Neural cell (in vitro differentiated cells): Measurements from ENCODE around the gene ARHGAP24. TPM values are rescaled to one million over a fixed set of nuclear protein-coding genes. Genes with fewer than 3 reads are reported as not detected.

Experiments used
- H2AFZ ChIP-seq: fragments of 200-600, 300-800 bp; sonication (generic), shearing (Covaris generic); 2 replicates; pipeline ENCODE4 v1.6.0; 2014; ENCODE audit warnings: low read depth, mild to moderate bottlenecking, antibody characterized with exemption, low read length, moderate library complexity
- H3F3A ChIP-seq: fragments of 200-600 bp; shearing (Covaris generic); 2 replicates; pipeline ENCODE4 v1.6.1; 2016; ENCODE audit warnings: mild to moderate bottlenecking, moderate library complexity, mixed read lengths, antibody characterized with exemption, low read length; ENCODE audit not compliant: insufficient read depth, poor library complexity, severe bottlenecking
- H3K27ac ChIP-seq: fragments of 200-600, 300-800 bp; sonication (generic), shearing (Covaris generic); 2 replicates; pipeline ENCODE4 v1.5.1; 2014; ENCODE audit warnings: mild to moderate bottlenecking, low read length, moderate library complexity
- H3K27me3 ChIP-seq: fragments of 300-800, 200-600 bp; sonication (generic), shearing (Covaris generic); 2 replicates; pipeline ENCODE4 v1.6.0; 2014; ENCODE audit warnings: mild to moderate bottlenecking, low read depth, low read length, moderate library complexity; ENCODE audit not compliant: insufficient read depth
- H3K36me3 ChIP-seq: fragments of 300-800, 200-600 bp; sonication (generic), shearing (Covaris generic); 2 replicates; pipeline ENCODE4 v1.5.1; 2014; ENCODE audit warnings: mild to moderate bottlenecking, antibody characterized with exemption, low read length, moderate library complexity; ENCODE audit not compliant: insufficient read depth
- H3K4me2 ChIP-seq: fragments of 300-800, 200-600 bp; sonication (generic), shearing (Covaris generic); 2 replicates; pipeline ENCODE4 v1.6.0; 2014; ENCODE audit warnings: mild to moderate bottlenecking, low read length
- H3K4me3 ChIP-seq: fragments of 300-800, 200-600 bp; sonication (generic), shearing (Covaris generic); 2 replicates; pipeline ENCODE4 v1.5.1; 2014; ENCODE audit warnings: mild to moderate bottlenecking, low read length, moderate library complexity
- H3K79me2 ChIP-seq: fragments of 200-600 bp; shearing (Covaris generic); replicated peaks from 2 replicates; pipeline ENCODE4 v1.6.0; 2014; ENCODE audit warnings: mild to moderate bottlenecking, low read length, moderate library complexity; ENCODE audit not compliant: insufficient read depth
- H3K9ac ChIP-seq: fragments of 300-800, 200-600 bp; sonication (generic), shearing (Covaris generic); 2 replicates; pipeline ENCODE4 v1.6.1; 2016; ENCODE audit warnings: mild to moderate bottlenecking, low read length, mixed read lengths
- H3K9me2 ChIP-seq: fragments of 200-600 bp; shearing (Covaris generic); 2 replicates; pipeline ENCODE4 v1.6.1; 2016; ENCODE audit warnings: mild to moderate bottlenecking, low read length, mixed read lengths; ENCODE audit not compliant: insufficient read depth
- H3K9me3 ChIP-seq: fragments of 200-600, 300-800 bp; sonication (generic), shearing (Covaris generic); 2 replicates; pipeline ENCODE4 v1.6.1; 2016; ENCODE audit warnings: mild to moderate bottlenecking, mixed run types, low read length, moderate library complexity, mixed read lengths
- H4K20me1 ChIP-seq: fragments of 200-600 bp; shearing (Covaris generic); 2 replicates; pipeline ENCODE4 v1.6.1; 2016; ENCODE audit warnings: mild to moderate bottlenecking, mixed run types; ENCODE audit not compliant: insufficient read depth
- EP300 ChIP-seq: fragments of 450-650 bp; conservative IDR thresholded peaks from 2 replicates; pipeline ENCODE4 v1.6.1; 2014; ENCODE audit warnings: antibody characterized with exemption, mild to moderate bottlenecking, moderate library complexity; ENCODE audit not compliant: poor library complexity, severe bottlenecking
- EZH2 ChIP-seq: fragments of 200-600, 300-800 bp; shearing (Covaris generic), sonication (generic); IDR thresholded peaks from 2 replicates; pipeline ENCODE4 v1.6.1; 2014; ENCODE audit warnings: antibody characterized with exemption, low read length, borderline replicate concordance, mild to moderate bottlenecking; ENCODE audit not compliant: insufficient read depth, poor library complexity, severe bottlenecking
- MXI1 ChIP-seq: fragments of 450-650 bp; conservative IDR thresholded peaks from 2 replicates; pipeline ENCODE4 v1.6.1; 2014; ENCODE audit warnings: antibody characterized with exemption, mild to moderate bottlenecking; ENCODE audit not compliant: poor library complexity, severe bottlenecking
- POLR2AphosphoS5 ChIP-seq: IDR thresholded peaks from 2 replicates; pipeline ENCODE4 v1.6.1; 2012
- RAD21 ChIP-seq: fragments of 450-650 bp; conservative IDR thresholded peaks from 2 replicates; pipeline ENCODE4 v1.6.1; 2014; ENCODE audit warnings: antibody characterized with exemption, mild to moderate bottlenecking, moderate library complexity
- SMC3 ChIP-seq: fragments of 450-650 bp; conservative IDR thresholded peaks from 2 replicates; pipeline ENCODE4 v1.6.1; 2014; ENCODE audit warnings: antibody characterized with exemption, mild to moderate bottlenecking, moderate library complexity; ENCODE audit not compliant: poor library complexity
- TAF1 ChIP-seq: IDR thresholded peaks from 2 replicates; pipeline ENCODE4 v1.6.1; 2012; ENCODE audit warnings: low read depth
- polyA plus RNA-seq: library from polyadenylated mRNA; depleted of rRNA; stranded (reverse); fragments of >200 nt; gene quantifications from 2 replicates; pipeline ENCODE4 v1.2.3, GENCODE V29; 2014
- TF ChIP-seq, protein P1 (sequence below): fragments of 450-650 bp; IDR thresholded peaks from 2 replicates; pipeline ENCODE4 v1.5.1; 2014; ENCODE audit warnings: antibody characterized with exemption, mild to moderate bottlenecking, moderate library complexity; ENCODE audit not compliant: poor library complexity, severe bottlenecking
- TF ChIP-seq, protein P2 (sequence below): IDR thresholded peaks from 2 replicates; pipeline ENCODE4 v1.6.1; 2012; ENCODE audit warnings: borderline replicate concordance

The ARHGAP24 gene
- polyA plus RNA-seq, 1 donor from 2014 or later, result 2.9 TPM

DNA sequence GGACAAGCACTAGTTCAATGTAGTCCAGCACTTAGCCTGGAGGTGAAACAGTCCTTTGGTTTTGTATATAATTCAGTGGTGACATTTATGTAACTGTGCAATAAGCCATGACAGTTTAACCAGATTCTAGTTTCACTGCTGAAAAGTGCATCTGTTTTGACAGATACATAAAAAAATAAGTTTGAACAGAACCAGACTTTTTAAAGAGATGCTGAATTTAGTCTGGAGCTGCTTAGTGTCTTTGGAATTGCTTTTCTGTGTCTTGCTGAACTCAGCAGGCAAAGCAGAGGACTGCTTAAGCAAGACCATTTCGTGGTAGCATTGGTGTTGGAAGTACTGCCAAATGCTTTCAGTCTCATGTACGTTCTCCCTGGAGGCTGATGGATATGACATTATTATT lies 491.4 kb downstream of the ARHGAP24 start:
- H4K20me1 ChIP-seq, result no peaks in the 10 kb centered on the region
- no peak overlapping the region for H3K9ac ChIP-seq
- H3K36me3 ChIP-seq, result no peaks in the 10 kb centered on the region
- no peak overlapping the region for H3K27ac ChIP-seq
- no peak overlapping the region for H3K4me2 ChIP-seq
- H2AFZ ChIP-seq, result no peak overlapping the region
- H3K9me2 ChIP-seq, result no peaks in the 10 kb centered on the region
- no peaks in the 10 kb centered on the region for H3F3A ChIP-seq
- TF ChIP-seq MXI1 (no peak), SMC3 (no peak), TAF1 (no peak), EP300 (no peak), EZH2 (no peak), RAD21 (no peak), POLR2AphosphoS5 (no peak)
- TF ChIP-seq, protein P1, sequence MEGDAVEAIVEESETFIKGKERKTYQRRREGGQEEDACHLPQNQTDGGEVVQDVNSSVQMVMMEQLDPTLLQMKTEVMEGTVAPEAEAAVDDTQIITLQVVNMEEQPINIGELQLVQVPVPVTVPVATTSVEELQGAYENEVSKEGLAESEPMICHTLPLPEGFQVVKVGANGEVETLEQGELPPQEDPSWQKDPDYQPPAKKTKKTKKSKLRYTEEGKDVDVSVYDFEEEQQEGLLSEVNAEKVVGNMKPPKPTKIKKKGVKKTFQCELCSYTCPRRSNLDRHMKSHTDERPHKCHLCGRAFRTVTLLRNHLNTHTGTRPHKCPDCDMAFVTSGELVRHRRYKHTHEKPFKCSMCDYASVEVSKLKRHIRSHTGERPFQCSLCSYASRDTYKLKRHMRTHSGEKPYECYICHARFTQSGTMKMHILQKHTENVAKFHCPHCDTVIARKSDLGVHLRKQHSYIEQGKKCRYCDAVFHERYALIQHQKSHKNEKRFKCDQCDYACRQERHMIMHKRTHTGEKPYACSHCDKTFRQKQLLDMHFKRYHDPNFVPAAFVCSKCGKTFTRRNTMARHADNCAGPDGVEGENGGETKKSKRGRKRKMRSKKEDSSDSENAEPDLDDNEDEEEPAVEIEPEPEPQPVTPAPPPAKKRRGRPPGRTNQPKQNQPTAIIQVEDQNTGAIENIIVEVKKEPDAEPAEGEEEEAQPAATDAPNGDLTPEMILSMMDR, result no peak
- TF ChIP-seq, protein P2, sequence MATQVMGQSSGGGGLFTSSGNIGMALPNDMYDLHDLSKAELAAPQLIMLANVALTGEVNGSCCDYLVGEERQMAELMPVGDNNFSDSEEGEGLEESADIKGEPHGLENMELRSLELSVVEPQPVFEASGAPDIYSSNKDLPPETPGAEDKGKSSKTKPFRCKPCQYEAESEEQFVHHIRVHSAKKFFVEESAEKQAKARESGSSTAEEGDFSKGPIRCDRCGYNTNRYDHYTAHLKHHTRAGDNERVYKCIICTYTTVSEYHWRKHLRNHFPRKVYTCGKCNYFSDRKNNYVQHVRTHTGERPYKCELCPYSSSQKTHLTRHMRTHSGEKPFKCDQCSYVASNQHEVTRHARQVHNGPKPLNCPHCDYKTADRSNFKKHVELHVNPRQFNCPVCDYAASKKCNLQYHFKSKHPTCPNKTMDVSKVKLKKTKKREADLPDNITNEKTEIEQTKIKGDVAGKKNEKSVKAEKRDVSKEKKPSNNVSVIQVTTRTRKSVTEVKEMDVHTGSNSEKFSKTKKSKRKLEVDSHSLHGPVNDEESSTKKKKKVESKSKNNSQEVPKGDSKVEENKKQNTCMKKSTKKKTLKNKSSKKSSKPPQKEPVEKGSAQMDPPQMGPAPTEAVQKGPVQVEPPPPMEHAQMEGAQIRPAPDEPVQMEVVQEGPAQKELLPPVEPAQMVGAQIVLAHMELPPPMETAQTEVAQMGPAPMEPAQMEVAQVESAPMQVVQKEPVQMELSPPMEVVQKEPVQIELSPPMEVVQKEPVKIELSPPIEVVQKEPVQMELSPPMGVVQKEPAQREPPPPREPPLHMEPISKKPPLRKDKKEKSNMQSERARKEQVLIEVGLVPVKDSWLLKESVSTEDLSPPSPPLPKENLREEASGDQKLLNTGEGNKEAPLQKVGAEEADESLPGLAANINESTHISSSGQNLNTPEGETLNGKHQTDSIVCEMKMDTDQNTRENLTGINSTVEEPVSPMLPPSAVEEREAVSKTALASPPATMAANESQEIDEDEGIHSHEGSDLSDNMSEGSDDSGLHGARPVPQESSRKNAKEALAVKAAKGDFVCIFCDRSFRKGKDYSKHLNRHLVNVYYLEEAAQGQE, result no peak
- no peak overlapping the region for H3K4me3 ChIP-seq
- H3K79me2 ChIP-seq, result no peaks in the 10 kb centered on the region
- H3K9me3 ChIP-seq, result no peaks in the 10 kb centered on the region
- no peaks in the 10 kb centered on the region for H3K27me3 ChIP-seq

DNA sequence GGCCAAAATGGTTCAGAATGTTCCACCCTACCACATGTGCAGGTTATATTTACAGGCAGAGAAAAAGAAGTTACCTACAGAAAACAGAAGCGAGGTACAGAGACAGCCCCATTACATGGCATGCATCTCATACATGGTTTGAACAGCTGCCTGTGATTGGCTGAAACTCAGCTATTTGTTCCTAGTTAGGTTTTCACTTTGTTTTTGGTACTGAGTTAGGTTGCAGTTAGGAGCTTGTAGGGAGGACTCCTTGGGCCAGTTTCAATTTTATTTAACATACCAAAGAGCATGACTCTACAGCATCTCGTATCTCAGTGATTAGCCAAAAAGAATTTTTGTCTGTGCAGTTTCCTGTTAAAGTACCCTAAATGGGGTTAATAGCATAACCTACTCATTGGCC lies 492.9 kb downstream of the ARHGAP24 start:
- Histone ChIP-seq H3K9me2 (no peaks in the 10 kb centered on the region), H3F3A (no peaks in the 10 kb centered on the region), H3K9me3 (no peaks in the 10 kb centered on the region), H3K27ac (no peak overlapping the region), H3K9ac (no peak overlapping the region), H3K36me3 (no peaks in the 10 kb centered on the region), H3K4me3 (no peak overlapping the region), H4K20me1 (no peaks in the 10 kb centered on the region), H3K79me2 (no peaks in the 10 kb centered on the region), H3K4me2 (no peak overlapping the region), H2AFZ (no peak overlapping the region), H3K27me3 (no peaks in the 10 kb centered on the region)
- TF ChIP-seq, protein P2, result no peak
